NCI-H524 treated with DMSO at 0.1 percent for 48 hours (cell line): ENCODE data around the gene ULK3.

Experiments
- DNase-seq: peaks from one replicate; lab custom pipeline; 2025; lab: John Stamatoyannopoulos, UW

Gene ULK3

GRCh38 chr15:74840851-74841775, 1.8 kb downstream of the ULK3 start:
- no peak for DNase-seq

- DNase-seq = no peak
These were observed 3.2 kb downstream of the ULK3 start for GRCh38 chr15:74839526-74840395.

- DNase-seq = no peak
These were observed 4.0 kb downstream of the ULK3 start for GRCh38 chr15:74838746-74839525.

GRCh38 chr15:74838137-74838516, 4.8 kb downstream of the ULK3 start:
- DNase-seq = no peak

GRCh38 chr15:74837482-74838136, 5.3 kb downstream of the ULK3 start:
- no peak for DNase-seq

- DNase-seq = no peak
These were observed 6.1 kb downstream of the ULK3 start for GRCh38 chr15:74836846-74837245.

GRCh38 chr15:74835312-74835823, 7.6 kb downstream of the ULK3 start:
- DNase-seq = peak; percentile 25

- DNase-seq = peak; percentile 57
These were observed 9.4 kb downstream of the ULK3 start for GRCh38 chr15:74833376-74834107.

GRCh38 chr15:74832826-74833225, 10.1 kb downstream of the ULK3 start:
- no peak for DNase-seq

GRCh38 chr15:74831813-74832495, 11.0 kb downstream of the ULK3 start:
- DNase-seq = no peak

- DNase-seq = no peak
These were observed 12.1 kb downstream of the ULK3 start for GRCh38 chr15:74830868-74831267.

- DNase-seq = no peak
These were observed 13.0 kb downstream of the ULK3 start for GRCh38 chr15:74829991-74830390.

- no peak for DNase-seq
These were observed 13.5 kb downstream of the ULK3 start for GRCh38 chr15:74829486-74829885.

GRCh38 chr15:74828835-74829234, 14.1 kb downstream of the ULK3 start:
- peak; percentile 55 for DNase-seq

GRCh38 chr15:74827614-74828013, 15.3 kb downstream of the ULK3 start:
- DNase-seq = no peak

- DNase-seq = peak; percentile 36
These were observed 16.0 kb downstream of the ULK3 start for GRCh38 chr15:74826921-74827320.

GRCh38 chr15:74826364-74826819, 16.6 kb downstream of the ULK3 start, which contains the start of gene CPLX3:
Gene CPLX3, plus strand, starts transcription at chr15:74826627. Its CDS starts 77 bp downstream, at chr15:74826704.
- DNase-seq = no peak

GRCh38 chr15:74825866-74826265, 17.1 kb downstream of the ULK3 start:
- no peak for DNase-seq

- no peak for DNase-seq
These were observed 18.0 kb downstream of the ULK3 start for GRCh38 chr15:74824976-74825375.

- DNase-seq = no peak
These were observed 19.6 kb downstream of the ULK3 start for GRCh38 chr15:74823324-74823723.
